Endothelial cell of hepatic sinusoid (primary cell): ENCODE results near the gene RPS6KA2.

ENCODE experiments used
- in situ Hi-C: cut with HindIII; loops from 2 replicates; pipeline ENCODE4 v1.10.0; 2017; ENCODE audit warnings: low sequenced_read_pairs

RPS6KA2 gene

DNA sequence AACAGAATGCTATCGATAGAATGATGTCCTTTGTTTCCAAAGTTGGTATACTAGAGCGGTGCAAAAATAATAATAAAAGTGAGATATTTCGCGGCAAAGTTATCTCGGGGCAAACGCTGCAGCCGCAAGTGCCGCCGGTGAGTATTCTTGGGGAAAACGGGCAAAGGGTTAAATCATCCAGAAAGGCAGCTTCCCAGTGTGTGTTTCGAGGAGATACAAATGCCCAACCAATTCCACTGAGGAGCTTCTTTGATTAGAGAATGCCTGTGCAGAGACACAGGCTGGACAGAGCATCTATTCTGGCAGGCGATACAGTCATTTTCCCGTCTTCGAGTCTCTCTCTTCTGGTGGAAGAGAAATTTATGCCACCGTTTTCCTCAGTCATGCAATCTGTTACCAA lies 186.3 kb downstream of the RPS6KA2 start:
- in situ Hi-C loops: loop anchor here (5.0 kb wide), 1 partner anchor 72 kb away; no protein-coding TSS in a partner anchor

DNA sequence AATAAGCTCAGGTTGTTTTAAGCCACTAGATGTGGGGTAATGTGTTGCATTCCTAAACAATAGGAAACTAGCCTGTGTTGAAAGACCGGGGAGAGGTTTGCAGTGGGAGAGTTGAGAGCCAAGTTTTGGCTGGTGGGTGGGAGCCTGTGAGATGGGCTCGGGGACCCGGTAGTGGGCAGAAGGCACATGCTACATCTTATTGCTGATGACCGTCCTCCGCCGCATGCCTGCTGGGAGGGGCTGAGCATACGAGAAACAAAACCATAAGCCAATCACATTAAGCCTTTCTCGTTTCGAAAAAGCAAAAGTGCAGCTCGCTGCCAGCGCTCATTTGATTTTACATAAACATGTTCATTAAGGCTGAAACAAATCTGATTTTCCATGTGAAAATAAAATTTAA lies 186.9 kb downstream of the RPS6KA2 start:
- in situ Hi-C loops: loop anchor here (5.0 kb wide), 1 partner anchor 72 kb away; no protein-coding TSS in a partner anchor

DNA sequence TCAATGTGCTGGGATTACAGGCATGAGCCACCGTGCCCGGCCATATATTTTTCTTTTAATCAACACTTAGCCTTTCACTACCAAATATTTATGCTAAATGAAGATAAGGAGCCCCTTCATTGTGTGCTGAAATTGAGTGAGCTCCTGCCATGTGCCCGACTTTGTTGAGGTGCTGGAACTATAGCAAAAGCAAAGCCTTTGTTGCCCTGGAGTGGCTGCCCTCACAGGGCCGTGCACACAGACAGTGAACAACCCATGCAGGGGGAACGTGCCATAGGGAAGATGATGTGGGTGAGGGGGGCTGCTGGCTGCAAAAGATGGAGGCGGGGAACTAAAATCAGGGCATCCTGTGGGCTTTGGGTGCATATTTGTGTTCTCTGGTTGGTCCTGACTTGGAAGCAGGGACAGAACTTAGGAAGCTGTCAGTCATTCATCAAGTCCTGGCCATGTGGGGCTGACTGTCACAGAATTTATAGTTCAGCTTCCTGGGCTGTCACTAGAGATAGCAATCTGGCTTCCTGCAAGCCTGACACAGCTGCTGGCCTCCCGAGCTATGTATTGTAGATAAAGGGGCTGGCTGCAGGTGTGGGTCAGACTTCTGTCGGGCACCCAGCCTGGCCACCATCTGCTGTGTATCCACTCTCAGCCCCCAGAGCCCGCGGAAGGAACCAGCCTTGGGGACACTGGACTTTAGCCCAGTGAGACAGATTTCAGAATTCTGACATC lies 187.5 kb downstream of the RPS6KA2 start:
- in situ Hi-C loops: loop anchor here (5.0 kb wide), 1 partner anchor 73 kb away; no protein-coding TSS in a partner anchor

DNA sequence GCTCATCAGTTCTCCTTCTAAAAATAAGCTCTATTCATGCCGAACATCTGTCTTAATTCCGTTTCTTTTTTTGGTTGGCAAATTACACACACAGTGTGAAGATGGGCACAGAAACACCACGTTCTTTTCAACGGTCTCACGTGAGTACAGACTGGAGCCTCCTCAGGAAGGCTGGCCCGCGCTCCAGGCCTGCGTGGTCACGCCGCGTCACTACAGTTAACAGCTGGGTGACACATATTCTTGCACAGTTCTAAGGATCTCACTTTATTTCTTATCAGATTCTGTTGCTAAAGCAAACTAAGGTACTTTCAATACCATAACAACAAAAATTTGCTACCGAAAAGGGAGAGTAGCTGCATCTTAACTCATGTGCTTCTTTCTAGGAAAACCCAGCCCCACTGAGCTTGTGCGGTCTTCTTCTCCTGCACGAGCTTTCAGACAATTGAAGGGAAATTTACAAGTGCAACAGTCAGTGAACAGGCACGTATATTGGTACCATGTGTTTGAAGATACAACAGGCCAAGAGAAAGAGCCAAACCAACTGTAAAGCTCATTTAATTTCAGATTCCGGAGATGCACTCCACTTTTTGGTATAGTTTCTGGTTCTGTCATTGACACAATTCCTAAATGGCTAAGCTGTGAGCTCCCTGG lies 188.7 kb downstream of the RPS6KA2 start:
- in situ Hi-C loops: no loop called here

DNA sequence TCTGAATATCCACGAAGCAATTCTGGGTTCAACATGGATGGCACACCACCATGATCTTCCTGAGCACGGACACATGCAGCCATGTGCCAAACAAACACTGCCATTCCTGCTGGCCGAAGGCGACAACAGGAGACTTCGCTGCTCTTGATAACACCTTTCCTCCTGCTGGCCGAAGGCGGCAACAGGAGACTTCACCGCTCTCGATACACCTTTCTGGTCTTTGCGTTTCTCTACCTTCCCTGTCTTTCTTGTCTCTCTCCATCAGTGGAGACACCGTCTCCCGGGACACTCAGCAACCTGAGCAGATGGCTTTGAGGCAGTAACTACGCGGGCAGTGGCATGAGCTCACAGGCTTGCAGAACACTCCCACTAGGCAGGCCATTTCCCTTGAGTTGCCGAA lies 189.4 kb downstream of the RPS6KA2 start:
- in situ Hi-C loops: no loop called here

DNA sequence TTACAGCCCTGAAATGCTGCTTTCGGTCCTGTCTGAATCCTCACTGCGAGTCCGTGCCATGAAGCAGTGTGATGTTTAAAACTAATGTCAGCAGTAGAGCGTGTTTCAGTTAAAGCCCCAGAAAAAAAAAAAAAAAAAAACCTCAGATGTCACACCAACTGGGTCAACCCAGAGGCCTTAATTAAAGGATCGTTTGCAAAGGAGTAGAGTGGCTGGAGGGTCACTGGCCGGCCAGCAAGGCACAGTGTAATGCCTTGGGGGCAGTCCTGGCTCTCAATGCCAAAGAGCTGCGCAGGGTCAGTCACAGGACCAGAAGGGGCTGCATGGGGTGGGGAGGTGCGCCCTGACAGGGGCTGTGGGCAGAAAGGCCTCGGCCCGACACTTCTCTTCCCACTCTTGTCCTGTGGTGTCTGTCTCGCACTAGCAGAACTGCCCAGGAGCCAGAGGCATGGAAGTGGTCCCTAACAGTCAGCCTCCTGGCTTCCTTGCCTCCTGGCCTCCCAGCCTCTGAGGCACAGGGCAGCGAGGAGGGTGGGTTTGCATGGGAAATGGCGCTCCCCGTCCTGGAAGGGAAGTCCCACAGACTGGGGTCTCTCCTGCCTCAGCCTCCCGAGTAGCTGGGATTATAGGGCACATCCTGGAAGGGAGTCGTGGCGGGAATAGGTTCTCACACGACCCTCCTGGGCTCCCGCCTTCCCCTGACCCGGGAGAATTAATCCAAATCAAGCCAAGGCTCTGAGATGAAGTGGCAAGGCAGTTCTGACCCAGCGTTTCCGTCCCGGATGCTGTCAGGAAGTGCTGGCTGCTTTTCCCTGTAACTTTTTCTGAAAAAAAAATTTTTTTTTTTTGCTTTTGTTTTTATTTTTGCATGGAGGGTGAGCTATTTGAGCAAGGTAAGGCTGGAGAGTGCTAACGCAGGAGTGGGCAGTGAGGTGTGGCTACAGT lies 190.6 kb downstream of the RPS6KA2 start:
- in situ Hi-C loops: no loop called here

DNA sequence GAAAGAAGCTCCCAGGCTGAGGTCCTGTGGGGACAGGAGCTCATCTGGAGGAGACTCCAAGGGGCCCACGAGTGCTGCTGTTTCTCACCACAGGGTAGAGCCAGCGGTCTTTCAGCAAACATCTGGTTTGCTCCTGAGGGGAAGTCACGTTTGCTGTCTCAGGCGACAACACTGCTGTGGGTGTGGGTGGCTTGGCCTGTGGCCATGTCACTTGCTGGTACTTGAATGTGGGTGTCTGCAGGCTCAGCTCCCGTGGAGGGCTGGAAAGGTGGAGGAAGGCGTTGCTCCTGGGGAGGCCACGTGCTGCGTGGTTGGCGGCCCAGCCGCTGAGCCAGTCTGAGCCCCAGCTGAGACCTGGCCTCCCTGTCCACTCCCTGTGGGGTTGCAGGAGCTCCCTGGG lies 191.5 kb downstream of the RPS6KA2 start:
- in situ Hi-C loops: no loop called here

DNA sequence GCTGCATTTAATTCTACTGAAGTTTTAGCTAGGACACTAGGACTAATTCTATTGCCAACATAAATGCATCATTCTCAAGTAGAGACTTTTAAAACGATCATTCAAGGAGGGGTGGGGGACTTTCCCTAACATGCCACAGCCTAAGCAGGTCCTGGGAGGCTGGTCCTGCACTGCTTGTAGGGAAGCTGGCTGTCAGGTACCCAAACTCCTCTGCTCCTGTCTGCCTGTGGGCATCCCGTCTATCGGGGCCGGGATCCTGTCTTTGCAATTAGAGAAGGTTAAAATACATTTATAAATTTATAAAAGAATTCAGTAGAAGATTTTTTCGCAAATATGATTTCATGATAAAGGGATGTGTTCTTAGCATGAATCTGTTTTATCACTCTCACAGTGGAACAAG lies 192.7 kb downstream of the RPS6KA2 start:
- in situ Hi-C loops: no loop called here

DNA sequence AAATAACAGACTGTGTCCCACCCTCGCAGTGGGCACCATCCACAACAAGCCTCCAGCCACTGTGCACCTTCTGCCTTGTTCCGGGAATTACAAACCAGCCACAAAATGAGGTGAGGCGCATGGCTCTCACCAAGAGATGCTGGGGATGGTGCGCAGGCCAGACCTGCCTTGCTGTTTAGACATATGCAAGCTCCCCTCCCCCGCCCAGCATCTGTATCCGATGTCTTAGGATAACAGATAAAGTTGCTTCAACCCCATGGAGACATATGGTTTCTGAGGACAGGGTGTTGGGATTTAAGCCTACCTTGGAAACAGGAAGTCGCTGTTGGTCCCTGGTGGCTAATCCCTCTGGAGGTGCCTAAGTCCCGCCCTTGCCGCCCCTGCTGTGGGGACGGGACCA lies 194.0 kb downstream of the RPS6KA2 start:
- in situ Hi-C loops: no loop called here

DNA sequence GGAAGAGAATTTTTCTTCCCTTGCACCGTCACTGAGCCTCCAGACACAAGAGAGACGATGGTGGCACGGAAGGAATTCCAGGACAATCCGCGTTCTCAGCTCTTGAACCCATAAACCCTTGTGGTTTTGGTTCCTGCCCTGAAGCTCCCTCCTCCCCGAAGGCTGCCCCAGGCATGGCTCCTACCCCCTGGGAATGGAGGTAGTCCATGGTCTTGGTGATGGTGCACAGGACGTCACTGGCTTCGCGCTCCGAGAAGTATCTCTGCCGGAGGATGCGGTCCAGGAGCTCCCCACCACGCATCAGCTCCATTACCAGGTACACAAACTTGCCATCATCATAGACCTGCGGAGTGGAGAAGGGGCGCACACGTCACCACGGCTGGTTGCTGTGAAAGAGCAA lies 196.8 kb downstream of the RPS6KA2 start:
- in situ Hi-C loops: no loop called here

DNA sequence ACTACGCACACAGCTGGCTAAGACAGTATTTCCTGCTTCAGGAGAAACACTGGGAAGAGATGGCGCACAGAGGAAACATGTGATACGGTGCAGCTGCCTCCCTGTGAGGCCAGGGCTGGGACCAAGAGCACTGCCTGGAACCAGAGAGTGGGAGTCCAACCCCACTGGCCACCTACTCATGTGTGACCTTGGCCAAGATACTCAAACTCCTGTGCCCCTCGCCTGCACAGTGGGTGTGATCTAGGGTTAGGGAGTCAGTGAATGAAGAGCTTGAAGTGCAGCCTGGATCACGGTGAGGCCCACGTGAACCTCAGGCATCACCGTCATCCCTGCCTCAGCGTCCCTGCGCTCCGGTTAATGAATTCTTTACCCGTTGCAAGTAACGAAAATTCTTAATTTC lies 202.6 kb downstream of the RPS6KA2 start:
- in situ Hi-C loops: no loop called here

DNA sequence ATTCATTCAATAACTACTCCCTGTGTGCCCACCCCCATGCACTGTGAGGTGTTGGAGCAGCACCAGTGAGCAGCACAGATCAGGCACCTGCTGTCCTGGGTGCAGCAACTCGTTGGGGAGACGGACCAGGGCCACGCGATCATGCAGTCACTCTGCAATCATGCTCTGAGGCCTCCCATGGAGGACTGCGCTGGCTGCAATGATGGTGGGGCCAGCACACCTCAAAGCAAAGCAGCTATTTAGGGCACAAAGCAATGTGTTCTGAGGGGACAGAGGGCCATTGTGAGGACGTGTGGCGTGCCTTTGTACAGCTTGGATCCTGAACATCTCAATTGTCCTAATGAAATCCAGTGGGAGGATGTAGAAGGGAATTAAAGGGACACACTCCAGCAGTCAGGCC lies 203.3 kb downstream of the RPS6KA2 start:
- in situ Hi-C loops: no loop called here

DNA sequence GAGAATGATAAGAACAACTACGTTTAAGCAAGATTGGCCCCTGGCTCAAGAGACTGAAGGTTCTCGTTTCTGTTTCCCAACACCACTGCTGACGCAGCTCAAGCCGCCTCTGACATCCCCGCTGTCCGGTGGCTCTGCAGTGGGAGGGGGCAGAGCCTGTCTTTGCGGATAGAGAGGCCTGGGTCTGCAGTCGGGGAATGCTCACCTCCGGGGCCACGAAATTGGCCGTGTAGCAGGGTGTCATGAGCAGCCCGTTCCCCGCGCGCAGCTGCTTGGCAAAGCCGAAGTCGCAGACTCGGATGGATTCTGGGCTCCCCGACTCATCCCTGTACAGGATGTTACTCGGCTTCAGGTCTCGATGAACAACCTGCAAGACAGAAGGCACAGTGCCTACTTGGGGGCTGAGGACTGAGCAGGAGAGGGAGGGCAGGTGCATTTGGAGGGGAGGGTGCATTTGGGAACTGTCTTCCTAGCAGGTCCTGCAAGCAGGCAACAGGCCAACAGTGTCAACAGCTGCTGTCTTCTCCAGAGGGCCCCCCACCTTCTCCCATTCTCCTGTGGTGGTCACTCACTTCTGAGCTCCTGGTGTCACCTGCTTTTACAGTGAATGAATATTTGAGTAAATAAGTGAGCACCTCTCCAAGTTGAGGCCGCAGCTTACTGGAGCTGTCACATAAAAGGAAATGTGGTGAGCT lies 203.9 kb downstream of the RPS6KA2 start:
- in situ Hi-C loops: no loop called here

DNA sequence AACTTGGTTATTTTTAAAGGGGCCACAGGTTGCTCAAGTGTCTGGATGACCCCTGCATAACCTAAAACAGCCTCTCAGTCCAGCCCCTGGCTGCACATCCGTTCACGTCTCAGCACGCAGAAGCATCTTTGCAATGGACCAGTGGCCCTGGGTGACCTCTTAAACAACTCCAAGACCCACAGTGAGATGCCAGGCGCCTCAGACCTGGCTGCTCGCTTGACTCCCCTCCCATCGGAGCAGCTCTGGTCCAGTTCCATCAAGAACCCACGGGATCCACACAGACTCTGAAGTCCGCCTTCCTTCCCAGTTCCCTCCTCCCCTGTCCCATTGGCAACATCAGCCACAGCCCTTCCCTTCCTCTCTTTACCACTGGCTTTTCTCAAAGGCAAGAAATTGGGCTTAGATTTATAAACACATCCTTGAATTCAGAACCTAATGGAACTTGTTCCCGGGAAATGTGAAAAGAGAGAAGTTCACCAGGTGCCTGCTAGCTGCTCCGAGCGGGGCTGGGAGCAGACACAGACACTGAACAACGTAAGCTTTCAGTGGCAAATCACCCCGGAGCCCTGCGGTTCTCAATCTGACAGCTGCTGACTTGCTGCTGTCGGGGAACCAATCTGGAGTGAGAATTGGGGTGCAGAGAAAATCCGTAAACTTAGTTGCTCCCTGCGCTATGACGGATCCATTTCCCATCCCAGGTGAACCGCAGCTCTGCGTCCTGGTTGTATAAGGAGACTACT lies 204.7 kb downstream of the RPS6KA2 start:
- in situ Hi-C loops: no loop called here

DNA sequence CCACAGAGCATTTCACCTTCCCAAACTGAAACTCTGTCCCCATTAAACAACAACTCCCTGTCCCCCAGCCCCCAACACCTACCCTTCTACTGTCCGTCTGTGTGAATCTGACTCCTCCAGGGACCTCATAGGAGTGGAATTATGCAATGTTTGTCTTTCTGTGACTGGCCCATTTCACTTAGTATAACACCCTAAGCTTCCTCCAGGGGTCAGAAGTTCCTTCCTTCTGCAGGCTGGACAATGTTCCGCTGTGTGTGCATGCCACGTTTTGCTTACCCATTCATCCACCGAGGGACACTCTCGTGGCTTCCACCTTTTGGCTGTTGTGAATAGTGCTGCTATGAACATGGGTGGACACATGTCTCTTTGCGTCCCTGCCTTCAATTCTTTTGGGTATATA lies 206.7 kb downstream of the RPS6KA2 start:
- in situ Hi-C loops: no loop called here

DNA sequence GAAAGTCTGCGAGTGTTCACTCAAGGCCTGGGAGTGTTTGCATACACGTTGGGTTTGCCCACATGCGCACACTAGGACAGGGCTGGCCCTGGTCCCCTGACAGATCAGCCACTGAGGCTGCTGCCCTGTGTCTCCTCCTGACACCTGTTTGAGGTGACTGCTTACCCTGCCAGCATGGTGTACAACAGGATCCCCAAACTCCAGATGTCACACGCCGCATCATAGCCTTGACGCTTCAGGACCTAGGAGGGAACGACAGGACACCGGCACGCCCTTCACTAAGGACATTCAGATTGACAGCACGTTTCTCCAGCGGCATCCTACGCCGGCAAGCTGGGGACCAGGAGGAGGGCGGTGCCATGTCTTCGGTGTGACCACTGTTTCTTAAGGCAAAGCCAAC lies 207.3 kb downstream of the RPS6KA2 start:
- in situ Hi-C loops: no loop called here

DNA sequence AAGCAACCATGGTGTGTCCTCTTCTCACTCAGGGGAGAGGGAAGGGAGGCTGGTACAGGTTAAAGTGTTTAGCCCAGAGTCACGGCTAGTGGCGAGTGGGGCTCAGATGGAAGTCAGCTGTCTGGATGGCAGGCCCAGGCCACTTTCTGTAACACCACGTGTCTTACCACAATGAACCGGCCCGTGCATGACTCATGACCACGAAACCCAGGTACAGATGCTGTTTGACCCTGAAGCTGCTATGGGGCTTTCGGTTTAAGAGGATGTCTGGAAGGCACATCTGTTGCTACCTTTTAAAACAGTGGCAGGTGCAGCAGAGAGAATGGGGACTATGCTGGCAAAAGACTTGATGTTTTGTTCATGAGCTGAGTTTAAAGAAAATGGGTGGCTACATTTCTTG lies 207.8 kb downstream of the RPS6KA2 start:
- in situ Hi-C loops: no loop called here

DNA sequence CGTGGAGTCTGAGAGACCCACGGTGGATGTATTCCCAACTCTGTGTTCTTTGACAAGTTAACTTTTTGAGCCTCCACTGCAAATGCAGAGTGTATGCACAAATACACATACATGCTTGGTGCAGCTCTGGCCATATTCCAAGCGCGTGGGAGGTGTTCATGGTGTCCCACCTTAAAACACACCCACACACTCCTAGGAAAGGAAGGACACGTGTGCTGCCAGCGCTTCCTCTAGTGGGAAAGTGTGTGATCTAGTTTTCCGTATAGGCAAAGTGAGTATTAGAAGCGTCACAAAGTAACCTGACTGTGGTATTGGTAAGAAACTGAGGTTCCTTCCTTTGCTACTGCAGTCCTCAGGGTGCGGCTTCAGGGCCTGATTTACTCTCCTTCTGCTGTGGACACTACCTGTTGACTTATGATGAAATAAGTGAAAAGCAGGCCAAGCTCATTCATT lies 208.3 kb downstream of the RPS6KA2 start:
- in situ Hi-C loops: no loop called here

DNA sequence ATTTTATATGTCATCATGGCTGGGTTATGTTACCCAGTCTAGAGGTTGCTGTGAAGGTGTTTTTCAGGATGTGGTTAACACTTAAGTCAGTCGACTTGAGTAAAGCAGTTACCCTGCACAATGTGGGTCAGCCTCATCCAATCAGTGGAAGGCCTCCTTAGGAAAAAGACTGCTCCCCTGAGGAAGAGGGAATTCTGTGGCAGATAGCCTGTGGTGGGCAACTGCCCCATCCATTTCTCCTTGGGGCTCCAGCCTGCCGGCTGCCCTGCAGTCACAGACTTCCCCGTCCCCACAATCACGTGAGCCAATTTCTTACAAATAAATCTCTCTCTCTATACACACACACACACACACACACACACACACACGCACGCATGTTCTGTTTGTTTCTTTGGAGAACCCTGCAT lies 209.8 kb downstream of the RPS6KA2 start:
- in situ Hi-C loops: no loop called here

DNA sequence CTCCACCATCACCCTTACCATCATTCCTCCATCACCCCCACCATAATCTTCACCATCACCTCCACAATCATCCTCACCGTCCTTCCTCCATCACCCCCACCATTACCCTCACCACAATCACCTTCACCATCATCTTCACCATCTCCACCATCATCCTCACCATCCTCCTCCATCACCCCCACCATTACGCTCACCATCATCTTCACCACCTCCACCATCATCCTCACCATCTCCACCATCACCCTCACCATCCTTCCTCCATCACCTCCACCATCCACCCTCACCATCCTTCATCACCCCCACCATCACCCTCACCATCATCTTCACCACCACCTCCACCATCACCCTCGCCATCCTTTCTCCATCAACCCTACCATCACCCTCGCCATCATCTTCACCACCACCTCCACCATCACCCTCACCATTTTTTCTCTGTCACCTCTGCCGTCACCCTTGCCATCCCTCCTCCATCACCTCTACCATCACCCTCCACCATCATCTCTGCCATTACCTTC lies 211.2 kb downstream of the RPS6KA2 start:
- in situ Hi-C loops: no loop called here
